AG10803 (cell line): ENCODE measurements around the gene RPS21.

Experiments
- DNase-seq: peaks from one replicate; pipeline ENCODE4 v3.0.0; 2010; ENCODE audit warnings: low read depth
- H3K4me3 ChIP-seq: 2 replicates; pipeline ENCODE4 v1.5.1; 2011; ENCODE audit warnings: mild to moderate bottlenecking, low read length, control low read depth
- TF ChIP-seq, protein P1 (sequence below): conservative IDR thresholded peaks from 2 replicates; pipeline ENCODE4 v1.5.1; 2011; ENCODE audit warnings: mild to moderate bottlenecking, low read length, control low read depth, inconsistent platforms

The RPS21 gene

DNA sequence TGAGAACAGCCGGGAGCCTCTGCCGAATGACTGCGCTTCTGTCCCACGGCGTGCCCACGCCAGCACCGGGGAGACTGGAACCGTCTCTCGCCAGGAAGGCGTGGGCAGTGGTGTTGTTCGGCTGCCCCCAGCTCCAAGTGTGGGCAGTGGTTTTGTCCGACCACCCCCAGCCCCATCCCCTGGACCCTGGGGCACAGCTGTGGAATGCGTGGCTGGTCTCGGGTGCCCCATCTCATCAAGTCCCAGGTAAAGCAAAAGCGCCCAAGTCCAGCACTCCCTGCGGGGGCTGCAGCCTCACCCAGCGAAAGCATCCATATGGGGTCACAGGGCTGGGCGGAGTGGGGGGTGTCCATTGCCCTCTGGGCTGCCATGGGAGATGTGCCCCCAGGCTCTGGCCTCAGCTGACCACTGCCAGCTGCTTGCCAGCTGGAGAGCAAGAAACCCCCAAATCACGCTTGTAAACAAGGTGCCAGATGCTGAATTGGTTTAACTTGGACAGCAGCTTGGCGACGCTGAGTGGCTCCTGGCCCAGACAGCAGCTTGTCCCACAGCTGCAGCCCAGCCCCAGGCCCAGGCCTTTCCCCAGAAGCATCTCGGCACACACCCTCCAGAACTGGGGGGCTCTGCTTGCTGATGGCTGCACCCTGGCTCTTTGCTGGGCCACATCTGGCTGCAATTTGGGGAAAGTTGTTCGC, 15.7 kb downstream of the RPS21 start:
- no peak for DNase-seq
- TF ChIP-seq, protein P1, sequence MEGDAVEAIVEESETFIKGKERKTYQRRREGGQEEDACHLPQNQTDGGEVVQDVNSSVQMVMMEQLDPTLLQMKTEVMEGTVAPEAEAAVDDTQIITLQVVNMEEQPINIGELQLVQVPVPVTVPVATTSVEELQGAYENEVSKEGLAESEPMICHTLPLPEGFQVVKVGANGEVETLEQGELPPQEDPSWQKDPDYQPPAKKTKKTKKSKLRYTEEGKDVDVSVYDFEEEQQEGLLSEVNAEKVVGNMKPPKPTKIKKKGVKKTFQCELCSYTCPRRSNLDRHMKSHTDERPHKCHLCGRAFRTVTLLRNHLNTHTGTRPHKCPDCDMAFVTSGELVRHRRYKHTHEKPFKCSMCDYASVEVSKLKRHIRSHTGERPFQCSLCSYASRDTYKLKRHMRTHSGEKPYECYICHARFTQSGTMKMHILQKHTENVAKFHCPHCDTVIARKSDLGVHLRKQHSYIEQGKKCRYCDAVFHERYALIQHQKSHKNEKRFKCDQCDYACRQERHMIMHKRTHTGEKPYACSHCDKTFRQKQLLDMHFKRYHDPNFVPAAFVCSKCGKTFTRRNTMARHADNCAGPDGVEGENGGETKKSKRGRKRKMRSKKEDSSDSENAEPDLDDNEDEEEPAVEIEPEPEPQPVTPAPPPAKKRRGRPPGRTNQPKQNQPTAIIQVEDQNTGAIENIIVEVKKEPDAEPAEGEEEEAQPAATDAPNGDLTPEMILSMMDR = no peak
- H3K4me3 ChIP-seq = no peak overlapping the region

DNA sequence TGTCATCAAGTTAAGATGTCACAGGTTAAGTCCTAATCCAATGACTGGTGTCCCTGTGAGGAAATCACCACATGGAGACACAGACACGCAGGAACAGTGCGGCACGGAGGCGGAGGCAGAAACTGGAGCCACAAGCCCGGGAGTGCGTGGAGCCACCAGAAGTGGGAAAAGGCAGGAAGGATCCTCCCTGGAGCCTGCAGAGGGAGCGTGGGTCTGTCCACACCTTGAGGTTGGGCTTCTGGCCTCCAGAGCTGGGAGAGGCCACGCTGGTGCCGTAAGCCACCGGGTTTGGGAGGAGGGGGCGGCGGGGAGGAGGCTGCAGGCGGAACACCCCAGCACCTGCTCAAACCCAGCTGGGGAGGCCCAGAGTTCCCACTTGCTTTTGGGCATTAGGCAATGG, 16.4 kb downstream of the RPS21 start:
- TF ChIP-seq, protein P1 = no peak
- H3K4me3 ChIP-seq = no peak overlapping the region
- DNase-seq = no peak

DNA sequence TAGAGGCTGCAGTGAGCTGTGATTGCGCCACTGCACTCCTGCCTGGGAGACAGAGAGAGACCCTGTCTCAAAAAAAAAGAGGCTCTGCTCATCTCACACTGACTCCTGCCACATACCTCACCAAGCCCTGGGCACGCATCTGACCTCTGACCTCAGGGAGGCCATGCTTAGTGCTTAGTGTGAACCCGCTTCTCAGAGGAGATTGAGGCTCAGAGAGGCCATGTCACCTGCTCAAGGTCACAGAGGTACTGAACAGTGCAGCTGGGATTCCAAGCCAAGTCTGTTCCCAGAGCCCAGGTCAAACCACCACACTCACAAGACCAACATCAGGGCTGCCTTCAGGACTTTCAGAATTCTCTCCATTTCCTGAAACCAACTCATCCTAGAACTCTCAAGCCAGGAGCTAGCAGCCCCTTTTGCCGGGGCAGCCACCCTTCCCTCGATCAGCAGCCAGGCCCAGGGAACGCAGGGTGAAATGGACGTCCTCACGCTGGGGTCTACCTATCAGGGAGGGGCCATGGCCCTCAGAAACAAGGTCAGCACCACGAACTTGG, 17.3 kb downstream of the RPS21 start:
- TF ChIP-seq, protein P1 = no peak
- no peak overlapping the region for H3K4me3 ChIP-seq
- no peak for DNase-seq

DNA sequence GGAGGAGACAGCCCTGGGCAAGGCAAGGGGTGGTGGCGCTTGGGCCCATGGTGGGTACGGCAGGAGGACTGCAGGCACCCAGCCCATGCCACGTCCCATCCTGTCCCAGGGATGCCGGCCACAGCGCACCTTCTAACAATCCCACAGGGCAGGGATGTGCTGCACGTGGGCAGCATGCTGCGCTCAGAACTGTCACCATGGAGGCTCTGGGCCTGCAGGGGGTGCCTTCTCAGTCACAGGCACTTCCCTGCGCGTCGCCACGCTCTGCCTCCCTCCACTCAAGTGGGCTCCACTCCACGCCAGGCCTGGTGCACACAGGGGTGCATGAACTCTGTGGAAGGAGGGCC, 17.8 kb downstream of the RPS21 start:
- no peak overlapping the region for H3K4me3 ChIP-seq
- no peak for DNase-seq
- TF ChIP-seq, protein P1 = no peak

DNA sequence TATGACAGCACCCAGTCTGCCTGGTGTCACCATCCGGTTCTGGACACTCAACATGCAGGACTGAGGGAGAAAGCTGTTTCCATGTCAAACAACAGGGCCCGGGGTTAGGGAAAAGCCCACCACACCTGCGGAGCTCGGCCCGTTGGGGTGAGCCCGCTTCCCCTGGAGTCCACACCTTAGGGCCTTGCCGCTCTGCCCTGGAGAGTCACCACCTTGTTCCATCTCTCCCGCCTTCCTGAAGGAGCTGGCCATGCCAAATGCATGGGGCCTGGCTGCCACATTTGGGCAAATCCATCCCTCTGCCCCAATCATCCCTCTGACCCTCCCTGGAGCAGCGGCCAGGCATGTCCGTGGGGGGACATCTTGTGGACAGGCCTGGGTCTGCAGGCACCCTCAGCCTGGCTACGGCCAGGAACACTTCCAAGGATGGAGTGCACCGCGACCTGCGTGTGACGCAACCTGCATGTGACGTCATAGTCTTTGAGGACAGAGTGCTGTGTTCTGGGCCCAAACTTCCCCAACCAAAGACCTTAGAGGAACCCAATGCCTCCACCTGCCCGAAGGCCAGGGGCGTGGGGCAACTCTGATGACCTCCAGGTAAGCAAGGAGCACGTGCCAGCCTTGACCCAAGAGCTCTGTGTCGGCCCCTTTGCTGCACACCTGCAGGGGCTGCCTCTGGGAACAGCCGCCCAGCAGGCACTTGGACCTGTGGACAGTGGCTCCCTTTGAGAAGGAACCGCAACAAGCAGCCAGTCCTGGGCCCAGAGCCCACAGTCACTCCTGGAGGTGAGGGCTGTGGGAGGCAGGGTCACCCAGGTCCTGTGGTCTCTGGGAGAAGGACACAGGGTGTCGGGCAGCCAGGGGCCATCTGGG, 18.4 kb downstream of the RPS21 start:
- H3K4me3 ChIP-seq = no peak overlapping the region
- TF ChIP-seq, protein P1 = peak; percentile 51
- peak; percentile 47 for DNase-seq

DNA sequence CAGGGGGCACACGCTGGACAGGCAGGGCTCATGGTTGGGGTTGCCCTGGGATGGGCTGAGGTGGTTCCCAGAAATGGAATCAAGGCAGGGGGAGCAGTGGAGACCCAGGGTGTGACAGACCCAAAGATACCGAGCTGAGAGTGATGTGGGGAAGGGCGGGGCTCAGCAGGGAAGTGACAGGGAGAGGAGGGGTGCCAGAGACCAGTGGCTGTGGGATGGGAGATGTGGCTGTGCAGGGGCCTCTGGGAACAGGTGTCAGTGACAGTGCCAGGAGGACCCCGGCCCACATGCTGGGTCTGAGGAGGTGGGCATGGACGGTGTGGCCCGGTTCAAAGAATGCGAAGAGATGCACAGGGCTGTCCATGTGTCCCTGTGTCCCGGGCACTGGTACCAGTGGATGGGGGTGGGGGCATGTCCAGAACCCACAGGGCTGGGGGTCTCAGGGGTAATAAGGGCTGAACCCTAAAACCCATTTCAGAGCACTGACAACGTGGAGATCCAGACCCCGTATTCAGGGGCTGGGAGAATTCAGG, 19.1 kb downstream of the RPS21 start:
- TF ChIP-seq, protein P1 = no peak

More for the DNA sequence above, 19.1 kb downstream of the RPS21 start:
- DNase-seq = no peak
- H3K4me3 ChIP-seq = peak overlapping the region; percentile 64
